Gastroesophageal sphincter (tissue), 3 donors: ENCODE results near the gene WDFY3.

Source experiments
- EP300 ChIP-seq: sonication (generic); formaldehyde crosslinking; IDR thresholded peaks from one replicate; pipeline ENCODE4 v1.6.1; 2017; ENCODE audit warnings: antibody characterized with exemption, mild to moderate bottlenecking
- POLR2A ChIP-seq, 2 donors: fragments of 450-650 bp; IDR thresholded peaks; one replicate each; pipeline ENCODE4 v1.6.1; 2017; ENCODE audit warnings: antibody characterized with exemption in 2 of 2, mild to moderate bottlenecking in 2 of 2, moderate library complexity in 1 of 2
- POLR2AphosphoS5 ChIP-seq: sonication (generic); formaldehyde crosslinking; IDR thresholded peaks from one replicate; pipeline ENCODE4 v1.6.1; 2017; ENCODE audit warnings: antibody characterized with exemption
- TF ChIP-seq, protein P1 (sequence below), 4 experiments: fragments of 200-600 bp in 2 of 4; fragments of 450-650 bp in 2 of 4; sonication (generic) in 1 of 4; IDR thresholded peaks; one replicate each; pipeline ENCODE4 v1.5.1; 2017 to 2019; ENCODE audit warnings: antibody characterized with exemption in 4 of 4, mild to moderate bottlenecking in 2 of 4, moderate library complexity in 2 of 4

DNA sequence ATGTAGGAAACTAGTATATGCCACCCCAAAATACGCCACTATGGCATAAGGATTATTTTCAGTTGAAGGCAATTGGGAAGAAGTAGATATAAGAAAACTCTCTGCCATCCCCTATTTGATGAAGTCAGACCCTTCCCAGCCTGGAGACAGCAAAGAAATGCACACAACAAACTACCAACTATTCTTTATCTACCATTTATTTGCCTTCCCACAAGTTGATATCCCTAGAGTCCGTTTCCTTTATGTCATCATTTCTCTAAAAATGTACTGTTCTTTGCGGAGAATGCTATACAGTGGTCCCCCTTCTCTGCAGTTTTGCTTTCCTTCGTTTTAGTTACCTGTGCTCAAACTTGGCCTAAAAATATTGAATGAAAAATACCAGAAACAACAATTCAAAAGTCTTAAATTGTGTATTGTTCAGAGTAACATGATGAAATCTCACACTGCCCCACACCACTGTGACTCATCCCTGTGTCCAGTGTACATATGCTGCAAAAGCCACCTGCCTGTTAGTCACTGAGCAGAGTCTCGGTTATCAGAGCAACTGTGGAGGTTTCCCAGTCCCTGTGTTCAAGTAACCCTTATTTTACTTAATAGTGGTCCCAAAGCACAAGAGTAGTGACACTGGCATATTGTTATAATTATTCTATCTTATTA lies 152.3 kb downstream of the WDFY3 start:
- TF ChIP-seq, protein P1, sequence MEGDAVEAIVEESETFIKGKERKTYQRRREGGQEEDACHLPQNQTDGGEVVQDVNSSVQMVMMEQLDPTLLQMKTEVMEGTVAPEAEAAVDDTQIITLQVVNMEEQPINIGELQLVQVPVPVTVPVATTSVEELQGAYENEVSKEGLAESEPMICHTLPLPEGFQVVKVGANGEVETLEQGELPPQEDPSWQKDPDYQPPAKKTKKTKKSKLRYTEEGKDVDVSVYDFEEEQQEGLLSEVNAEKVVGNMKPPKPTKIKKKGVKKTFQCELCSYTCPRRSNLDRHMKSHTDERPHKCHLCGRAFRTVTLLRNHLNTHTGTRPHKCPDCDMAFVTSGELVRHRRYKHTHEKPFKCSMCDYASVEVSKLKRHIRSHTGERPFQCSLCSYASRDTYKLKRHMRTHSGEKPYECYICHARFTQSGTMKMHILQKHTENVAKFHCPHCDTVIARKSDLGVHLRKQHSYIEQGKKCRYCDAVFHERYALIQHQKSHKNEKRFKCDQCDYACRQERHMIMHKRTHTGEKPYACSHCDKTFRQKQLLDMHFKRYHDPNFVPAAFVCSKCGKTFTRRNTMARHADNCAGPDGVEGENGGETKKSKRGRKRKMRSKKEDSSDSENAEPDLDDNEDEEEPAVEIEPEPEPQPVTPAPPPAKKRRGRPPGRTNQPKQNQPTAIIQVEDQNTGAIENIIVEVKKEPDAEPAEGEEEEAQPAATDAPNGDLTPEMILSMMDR (IDR thresholded peaks at IDR 0.05), result no peak
- TF ChIP-seq POLR2AphosphoS5 (no peak), POLR2A (IDR thresholded peaks at IDR 0.05) (no peak), EP300 (no peak)
